Trophoblast cell (in vitro differentiated cells and primary cell): Measurements from ENCODE around the gene POP4.

ENCODE experiments used
- DNase-seq, 2 donors: peaks; one replicate each; pipeline ENCODE4 v3.0.0-alpha.2; 2016
- H2AFZ ChIP-seq: 2 replicates; pipeline ENCODE4 v1.6.1; 2013; ENCODE audit warnings: low read length, moderate library complexity, mild to moderate bottlenecking; ENCODE audit not compliant: insufficient read depth, poor library complexity
- H2AK5ac ChIP-seq: 2 replicates; pipeline ENCODE4 v1.6.1; 2013; ENCODE audit warnings: mild to moderate bottlenecking, low read length
- H2BK120ac ChIP-seq: 2 replicates; pipeline ENCODE4 v1.6.1; 2013; ENCODE audit warnings: low read length, mild to moderate bottlenecking, moderate library complexity; ENCODE audit not compliant: insufficient read depth, poor library complexity
- H2BK12ac ChIP-seq: 2 replicates; pipeline ENCODE4 v1.6.1; 2013; ENCODE audit warnings: mild to moderate bottlenecking, low read length, moderate library complexity
- H2BK5ac ChIP-seq: 2 replicates; pipeline ENCODE4 v1.6.1; 2013; ENCODE audit warnings: low read length, low read depth, moderate library complexity, mild to moderate bottlenecking; ENCODE audit not compliant: poor library complexity
- H3K14ac ChIP-seq: 2 replicates; pipeline ENCODE4 v1.6.1; 2013; ENCODE audit warnings: mild to moderate bottlenecking, low read length
- H3K18ac ChIP-seq: 2 replicates; pipeline ENCODE4 v1.6.1; 2013; ENCODE audit warnings: mild to moderate bottlenecking, low read length
- H3K23ac ChIP-seq: 2 replicates; pipeline ENCODE4 v1.6.1; 2013; ENCODE audit warnings: low read length
- H3K27ac ChIP-seq: 2 replicates; pipeline ENCODE4 v1.5.1; 2013; ENCODE audit warnings: low read depth, mild to moderate bottlenecking, inconsistent platforms, low read length, moderate library complexity
- H3K27me3 ChIP-seq: 2 replicates; pipeline ENCODE4 v1.6.1; 2013; ENCODE audit warnings: inconsistent platforms, mild to moderate bottlenecking, low read length, moderate library complexity; ENCODE audit not compliant: insufficient read depth
- H3K36me3 ChIP-seq, 2 experiments: 1 replicate in 1 of 2; 2 replicates in 1 of 2; pipeline ENCODE4 v1.6.1; 2013; ENCODE audit warnings: low read length in 2 of 2, mild to moderate bottlenecking in 2 of 2, moderate library complexity in 1 of 2; ENCODE audit not compliant: insufficient read depth in 2 of 2, control insufficient read depth in 1 of 2
- H3K4ac ChIP-seq: 2 replicates; pipeline ENCODE4 v1.6.1; 2013; ENCODE audit warnings: low read depth, mild to moderate bottlenecking, low read length, moderate library complexity
- H3K4me1 ChIP-seq, 2 experiments: 1 replicate in 1 of 2; 2 replicates in 1 of 2; pipeline ENCODE4 v1.6.1; 2013; ENCODE audit warnings: low read length in 2 of 2, mild to moderate bottlenecking in 2 of 2, moderate library complexity in 1 of 2; ENCODE audit not compliant: insufficient read depth in 2 of 2, control insufficient read depth in 1 of 2
- H3K4me2 ChIP-seq: 2 replicates; pipeline ENCODE4 v1.6.1; 2013; ENCODE audit warnings: inconsistent platforms, mild to moderate bottlenecking, low read length, moderate library complexity
- H3K4me3 ChIP-seq: 2 replicates; pipeline ENCODE4 v1.5.1; 2013; ENCODE audit warnings: mild to moderate bottlenecking, low read depth, low read length, inconsistent platforms
- H3K79me1 ChIP-seq: one replicate; pipeline ENCODE4 v1.6.1; 2013; ENCODE audit warnings: low read length
- H3K79me2 ChIP-seq: 2 replicates; pipeline ENCODE4 v1.6.1; 2013; ENCODE audit warnings: low read length, mild to moderate bottlenecking; ENCODE audit not compliant: control insufficient read depth, insufficient read depth, poor library complexity
- H3K9ac ChIP-seq: 2 replicates; pipeline ENCODE4 v1.6.1; 2013; ENCODE audit warnings: mild to moderate bottlenecking, low read length
- H3K9me3 ChIP-seq: 2 replicates; pipeline ENCODE4 v1.6.1; 2013; ENCODE audit warnings: low read depth, mild to moderate bottlenecking, control low read depth, inconsistent platforms, low read length; ENCODE audit not compliant: insufficient read depth
- H4K12ac ChIP-seq: 2 replicates; pipeline ENCODE4 v1.6.1; 2013; ENCODE audit warnings: low read depth, mild to moderate bottlenecking, low read length, moderate library complexity
- H4K8ac ChIP-seq: 2 replicates; pipeline ENCODE4 v1.6.1; 2013; ENCODE audit warnings: low read depth, mild to moderate bottlenecking, low read length, moderate library complexity
- H4K91ac ChIP-seq: one replicate; pipeline ENCODE4 v1.6.1; 2013; ENCODE audit warnings: low read depth, mild to moderate bottlenecking, low read length, moderate library complexity
- WGBS: extraction: QIAGEN DNeasy Blood & Tissue Kit; methylation state at CpG from one replicate; pipeline ENCODE4 v1.1.7; 2013; ENCODE audit warnings: missing lambda C conversion rate; ENCODE audit not compliant: insufficient read length, insufficient coverage; ENCODE audit errors: extremely low coverage; 5-methylcytosine and 5-hydroxymethylcytosine counted together

POP4 gene

DNA sequence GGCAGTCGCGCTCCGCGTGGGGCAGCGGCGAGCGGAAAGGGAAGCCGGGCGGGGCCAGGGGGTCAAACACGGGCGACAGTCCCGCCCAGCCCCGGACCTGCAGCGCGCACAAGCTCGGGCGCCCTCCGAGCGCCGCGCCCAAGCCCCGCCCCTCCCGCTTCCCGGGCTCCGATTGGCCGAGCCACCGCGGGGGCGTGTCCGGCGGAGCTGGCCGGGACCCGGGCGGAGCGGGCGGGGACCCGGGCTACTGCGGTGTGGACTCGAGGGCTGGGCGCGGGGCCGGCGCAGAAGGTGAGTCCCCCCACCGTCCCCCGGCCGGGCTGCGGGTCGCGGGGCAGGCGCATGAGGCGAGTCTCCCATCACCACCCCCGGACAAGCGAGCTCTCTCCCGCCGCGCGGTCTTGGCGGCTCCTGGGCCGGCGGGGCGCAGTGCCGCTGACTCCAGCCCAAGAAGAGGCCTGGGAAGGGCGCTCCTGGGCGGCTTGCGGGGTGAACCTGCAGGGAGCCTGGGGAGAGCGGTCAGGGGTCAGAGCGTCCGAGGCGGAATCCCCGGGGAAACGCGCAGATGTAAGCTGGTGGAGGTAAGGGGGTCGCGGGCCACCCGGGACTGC lies 59.2 kb downstream of the POP4 start, which contains the start of gene PLEKHF1:
Gene PLEKHF1 (plus strand): TSS at position 247 of the 611 bp plus-strand sequence. CDS start 8,379 bp downstream, outside the sequence.
- Histone ChIP-seq H3K9ac (peak within 1 kb of the TSS; percentile 65), H4K8ac (peak within 1 kb of the TSS; percentile 70), H4K12ac (no peak within 1 kb of the TSS), H4K91ac (peak within 1 kb of the TSS; percentile 52), H2BK12ac (no peak within 1 kb of the TSS), H2BK120ac (peak within 1 kb of the TSS; percentile 55), H3K14ac (peak within 1 kb of the TSS; percentile 11), H2AK5ac (no peak within 1 kb of the TSS), H3K27ac (peak within 1 kb of the TSS; percentile 28), H3K18ac (peak within 1 kb of the TSS; percentile 43), H3K4me1 (peaks cover 35 to 37% of the 10 kb centered on the region in 2 experiments), H3K79me2 (peaks cover 10% of the 10 kb centered on the region), H3K4ac (peak within 1 kb of the TSS; percentile 87), H3K23ac (no peak within 1 kb of the TSS), H2BK5ac (peak within 1 kb of the TSS; percentile 70), H3K4me3 (peak within 1 kb of the TSS; percentile 81), H3K79me1 (peaks cover 22% of the 10 kb centered on the region), H3K9me3 (no peaks in the 10 kb centered on the region), H3K36me3 (no peaks in the 10 kb centered on the region), H3K27me3 (no peaks in the 10 kb centered on the region), H3K4me2 (peak within 1 kb of the TSS; percentile 96), H2AFZ (peak within 1 kb of the TSS; percentile 88)
- peak; percentile 90 to 94 for DNase-seq
- no CpG with 5 or more reads among the region's 75 CpGs for WGBS

DNA sequence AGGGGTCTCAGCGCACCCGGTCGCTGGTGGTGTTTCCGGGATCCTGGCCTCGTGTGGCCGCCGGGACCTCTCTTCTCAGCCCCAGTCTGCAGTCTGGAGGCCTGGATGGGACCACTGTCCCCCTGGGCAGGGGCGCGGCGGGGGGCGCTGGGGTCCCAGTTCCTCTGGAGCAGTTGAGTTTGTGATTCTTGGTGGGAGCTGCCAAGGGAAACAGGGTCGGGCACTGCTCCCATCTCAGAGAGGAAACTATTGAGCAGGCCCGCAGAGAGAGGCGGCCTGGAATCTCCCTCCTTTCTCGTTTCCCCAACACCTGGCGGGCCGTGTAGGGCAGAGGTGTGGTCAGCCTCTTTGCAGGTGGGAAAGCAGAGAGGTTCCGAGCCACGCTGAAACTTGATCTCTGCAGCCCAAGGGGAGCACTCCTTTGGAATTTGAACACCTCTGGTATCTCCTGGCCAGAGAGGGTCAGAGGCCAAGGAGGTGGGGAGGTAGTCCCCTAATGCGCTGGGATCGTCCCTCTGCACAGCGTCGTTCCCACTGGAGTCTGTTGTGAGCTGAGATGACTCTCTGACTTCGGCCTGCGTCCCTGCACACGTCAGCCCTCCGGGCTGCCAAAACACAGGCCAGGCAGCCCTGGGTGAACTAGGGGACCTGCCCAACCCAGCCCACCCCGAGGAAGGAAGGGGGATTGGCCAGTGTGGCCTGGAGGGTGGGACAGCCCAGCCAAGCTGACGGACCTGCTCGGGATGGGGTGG lies 59.9 kb downstream of the POP4 start:
- DNase-seq, result peak; percentile 38 to 47
- WGBS, result no CpG with 5 or more reads among the region's 30 CpGs

More for the DNA sequence above, 59.9 kb downstream of the POP4 start:
- H3K36me3 ChIP-seq, result no peaks in the 10 kb centered on the region
- H3K4ac ChIP-seq, result peak overlapping the region; percentile 87
- no peak overlapping the region for H2BK12ac ChIP-seq
- H3K9me3 ChIP-seq, result no peaks in the 10 kb centered on the region
- H3K14ac ChIP-seq, result peak overlapping the region; percentile 11
- peak overlapping the region; percentile 39 for H3K18ac ChIP-seq
- peak overlapping the region; percentile 55 for H2BK120ac ChIP-seq
- no peak overlapping the region for H3K23ac ChIP-seq
- peak overlapping the region; percentile 28 for H3K27ac ChIP-seq
- no peak overlapping the region for H2AK5ac ChIP-seq
- peak overlapping the region; percentile 65 for H3K9ac ChIP-seq
- peaks cover 22% of the 10 kb centered on the region for H3K79me1 ChIP-seq
- H4K12ac ChIP-seq, result no peak overlapping the region
- H3K4me2 ChIP-seq, result peak overlapping the region; percentile 96
- peaks cover 10% of the 10 kb centered on the region for H3K79me2 ChIP-seq
- no peaks in the 10 kb centered on the region for H3K27me3 ChIP-seq
- peak overlapping the region; percentile 52 for H4K91ac ChIP-seq
- H4K8ac ChIP-seq, result peak overlapping the region; percentile 70
- peaks cover 35 to 37% of the 10 kb centered on the region in 2 experiments for H3K4me1 ChIP-seq
- peak overlapping the region; percentile 70 for H2BK5ac ChIP-seq
- H2AFZ ChIP-seq, result peak overlapping the region; percentile 88
- H3K4me3 ChIP-seq, result peak overlapping the region; percentile 81
